Activated CD4-positive, alpha-beta T cell treated with anti-CD3 and anti-CD28 coated beads, Interleukin-2, amount 10 ng/mL, durations not matched to agents 24 days and 14 days (primary cell): ENCODE results near the gene PHLDA1. TPM values are rescaled to one million over a fixed set of nuclear protein-coding genes. Genes with fewer than 3 reads are reported as not detected.

ENCODE experiments used
- DNase-seq: peaks from one replicate; pipeline ENCODE4 v3.0.0; 2022
- H3K27ac Mint-ChIP-seq: one replicate; pipeline ENCODE4 v1.8.0; 2022; ENCODE audit warnings: mild to moderate bottlenecking, mixed read lengths
- H3K27me3 Mint-ChIP-seq: one replicate; pipeline ENCODE4 v1.8.0; 2022; ENCODE audit warnings: mixed read lengths
- H3K36me3 Mint-ChIP-seq: one replicate; pipeline ENCODE4 v1.8.0; 2022; ENCODE audit warnings: low read depth, mild to moderate bottlenecking, mixed read lengths
- H3K4me1 Mint-ChIP-seq: one replicate; pipeline ENCODE4 v1.8.0; 2021; ENCODE audit warnings: mixed read lengths
- H3K4me3 Mint-ChIP-seq: one replicate; pipeline ENCODE4 v1.8.0; 2022; ENCODE audit warnings: mild to moderate bottlenecking, moderate library complexity, mixed read lengths
- H3K9me3 Mint-ChIP-seq: one replicate; pipeline ENCODE4 v1.8.0; 2021; ENCODE audit warnings: mixed read lengths
- intact Hi-C: fragments of 100-400 bp; cut with micrococcal nuclease; formaldehyde crosslinking; loops from one replicate; pipeline ENCODE4 v1.15.1; 2023
- total RNA-seq: library from RNA; stranded (reverse); gene quantifications from 2 replicates; pipeline ENCODE4 v1.2.3, GENCODE V29; 2022

Gene PHLDA1
- total RNA-seq, 1 donor from 2014 or later: 60.7 TPM

GRCh38 chr12:75982979-75983660 is 48.5 kb downstream of the PHLDA1 start:
- intact Hi-C loops: no loop called here
- no peaks in the 10 kb centered on the region for H3K27me3 Mint-ChIP-seq
- peaks cover 1% of the 10 kb centered on the region for H3K36me3 Mint-ChIP-seq
- H3K4me1 Mint-ChIP-seq: peaks cover 62% of the 10 kb centered on the region
- peaks cover 2% of the 10 kb centered on the region for H3K9me3 Mint-ChIP-seq
- H3K4me3 Mint-ChIP-seq: no peak overlapping the region
- DNase-seq: no peak
- H3K27ac Mint-ChIP-seq: peak overlapping the region; percentile 45

- no peaks in the 10 kb centered on the region for H3K36me3 Mint-ChIP-seq
- no peaks in the 10 kb centered on the region for H3K27me3 Mint-ChIP-seq
- H3K27ac Mint-ChIP-seq: no peak overlapping the region
- peaks cover 70% of the 10 kb centered on the region for H3K4me1 Mint-ChIP-seq
- no peak overlapping the region for H3K4me3 Mint-ChIP-seq
- intact Hi-C loops: no loop called here
- no peak for DNase-seq
- H3K9me3 Mint-ChIP-seq: no peaks in the 10 kb centered on the region
Observed at GRCh38 chr12:75982169-75982564, 49.4 kb downstream of the PHLDA1 start.

DNA sequence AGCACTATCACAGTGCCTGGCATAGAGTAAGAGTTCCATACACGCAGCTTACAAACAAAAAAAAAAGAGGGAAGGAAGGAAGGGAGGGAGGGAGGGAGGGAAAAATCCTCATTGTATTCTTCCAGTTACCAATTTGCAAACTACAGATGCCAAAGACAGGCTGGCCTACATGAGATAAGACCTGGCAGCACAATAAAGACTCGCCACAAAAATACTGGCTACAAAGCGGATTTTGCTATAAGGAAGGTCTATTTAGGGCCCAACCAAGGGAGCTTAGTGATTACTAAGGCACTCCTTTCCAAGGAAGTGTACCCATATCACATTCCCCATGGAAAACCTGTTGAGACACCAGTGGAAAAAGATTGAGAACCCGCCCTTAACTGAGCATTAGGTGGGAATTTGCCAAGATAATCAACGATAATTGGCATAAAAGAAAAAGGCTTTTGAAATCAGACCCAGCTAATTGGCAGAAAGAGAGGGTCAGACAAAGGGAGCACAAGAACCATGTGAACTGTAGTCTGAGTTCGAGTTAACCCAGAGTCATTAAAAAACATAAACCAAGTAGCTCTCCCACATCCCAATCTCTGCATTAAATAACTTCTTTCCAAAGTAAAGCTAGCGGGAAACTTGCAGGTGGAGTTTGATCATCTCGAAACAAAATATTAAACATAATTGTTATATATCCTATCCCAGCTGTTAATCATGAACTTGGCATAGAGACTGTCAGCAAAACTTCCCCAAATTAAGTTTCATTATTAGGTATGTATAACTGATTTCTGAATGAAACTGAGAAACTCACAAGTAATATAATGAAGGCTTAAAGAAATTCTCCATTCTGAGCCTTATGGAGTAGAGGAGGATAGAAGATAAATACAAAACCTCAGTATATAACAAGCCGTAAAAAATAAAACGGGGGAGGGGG is 50.1 kb downstream of the PHLDA1 start:
- Mint-ChIP-seq H3K4me3 (no peak overlapping the region), H3K4me1 (peaks cover 70% of the 10 kb centered on the region), H3K9me3 (no peaks in the 10 kb centered on the region)

DNA sequence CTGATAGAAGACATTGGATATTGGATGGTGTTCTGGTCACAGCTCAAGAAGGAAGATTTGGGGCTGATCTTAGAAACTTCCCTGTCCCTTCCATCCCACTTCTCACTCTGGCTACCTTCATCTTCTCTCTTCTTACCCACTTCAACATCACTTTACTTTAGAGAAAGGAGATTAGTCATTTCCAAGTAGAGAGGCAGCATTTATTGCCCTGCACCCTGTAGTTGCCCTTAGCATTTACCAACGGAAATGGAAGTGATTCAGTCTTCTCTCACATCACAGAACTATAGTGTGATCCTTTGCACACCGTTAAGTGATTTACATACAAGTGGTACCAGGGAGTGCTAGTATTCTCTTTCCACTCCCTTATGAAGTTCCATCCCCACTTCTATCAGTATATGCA is 52.4 kb downstream of the PHLDA1 start:
- Mint-ChIP-seq H3K27ac (peak overlapping the region; percentile 100), H3K36me3 (no peaks in the 10 kb centered on the region), H3K27me3 (no peaks in the 10 kb centered on the region), H3K4me1 (peaks cover 62% of the 10 kb centered on the region), H3K9me3 (peaks cover 10% of the 10 kb centered on the region), H3K4me3 (peak overlapping the region; percentile 63)
- peak; percentile 81 for DNase-seq
- intact Hi-C loops: loop anchor here (1.0 to 5.0 kb wide), 7 partner anchors 35 to 588 kb away; partner anchors contain the start of genes GLIPR1, GLIPR1L2 and NAP1L1

More for the DNA sequence above, 50.1 kb downstream of the PHLDA1 start:
- Mint-ChIP-seq H3K27me3 (no peaks in the 10 kb centered on the region), H3K36me3 (no peaks in the 10 kb centered on the region), H3K27ac (peak overlapping the region; percentile 45)
- no peak for DNase-seq
- intact Hi-C loops: no loop called here

- peak overlapping the region; percentile 69 for H3K4me3 Mint-ChIP-seq
- no peaks in the 10 kb centered on the region for H3K27me3 Mint-ChIP-seq
- H3K4me1 Mint-ChIP-seq: peaks cover 59% of the 10 kb centered on the region
- intact Hi-C loops: loop anchor here (1.0 to 5.0 kb wide), 16 partner anchors 9 to 587 kb away; partner anchors contain the start of genes GLIPR1, GLIPR1L2, NAP1L1 and PHLDA1
- H3K27ac Mint-ChIP-seq: peak overlapping the region; percentile 100
- DNase-seq: peak; percentile 74
- peaks cover 10% of the 10 kb centered on the region for H3K9me3 Mint-ChIP-seq
- H3K36me3 Mint-ChIP-seq: no peaks in the 10 kb centered on the region
Observed at GRCh38 chr12:75978677-75979076, 52.9 kb downstream of the PHLDA1 start.

GRCh38 chr12:75977952-75978671 is 53.5 kb downstream of the PHLDA1 start:
- Mint-ChIP-seq H3K9me3 (peaks cover 10% of the 10 kb centered on the region), H3K4me3 (peak overlapping the region; percentile 69), H3K27ac (peak overlapping the region; percentile 100), H3K36me3 (no peaks in the 10 kb centered on the region), H3K27me3 (no peaks in the 10 kb centered on the region), H3K4me1 (peaks cover 54% of the 10 kb centered on the region)
- intact Hi-C loops: loop anchor here (1.0 to 5.0 kb wide), 13 partner anchors 9 to 497 kb away; partner anchors contain the start of genes GLIPR1, NAP1L1 and PHLDA1
- DNase-seq: peak; percentile 94

- intact Hi-C loops: loop anchor here (5.0 kb wide), 2 partner anchors 255 to 450 kb away; no protein-coding TSS in a partner anchor
- peak overlapping the region; percentile 100 for H3K27ac Mint-ChIP-seq
- peaks cover 52% of the 10 kb centered on the region for H3K4me1 Mint-ChIP-seq
- H3K27me3 Mint-ChIP-seq: no peaks in the 10 kb centered on the region
- no peaks in the 10 kb centered on the region for H3K36me3 Mint-ChIP-seq
- peaks cover 10% of the 10 kb centered on the region for H3K9me3 Mint-ChIP-seq
- no peak for DNase-seq
- H3K4me3 Mint-ChIP-seq: peak overlapping the region; percentile 69
Observed at GRCh38 chr12:75977590-75977951, 54.0 kb downstream of the PHLDA1 start.

DNA sequence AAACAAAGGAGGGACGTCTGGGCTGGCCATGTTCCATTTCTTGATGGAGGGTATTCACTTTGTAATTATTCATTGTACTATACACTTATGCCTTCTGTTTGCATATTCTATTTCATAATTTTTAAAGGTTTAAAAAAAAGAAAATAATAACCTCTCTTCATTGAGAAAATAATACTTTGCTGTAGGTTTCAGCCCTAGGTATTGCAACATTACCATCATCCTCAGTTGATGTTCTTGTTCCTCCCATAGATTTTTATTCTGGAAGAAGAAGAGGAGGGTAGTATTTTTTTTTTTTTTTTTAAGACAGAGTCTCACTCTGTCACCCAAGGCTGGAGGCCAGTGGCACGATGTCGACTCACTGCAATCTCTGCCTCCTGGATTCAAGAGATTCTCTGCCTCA is 54.7 kb downstream of the PHLDA1 start:
- Mint-ChIP-seq H3K4me3 (peak overlapping the region; percentile 69), H3K27ac (peak overlapping the region; percentile 100), H3K27me3 (no peaks in the 10 kb centered on the region), H3K9me3 (peaks cover 10% of the 10 kb centered on the region), H3K4me1 (peaks cover 48% of the 10 kb centered on the region), H3K36me3 (no peaks in the 10 kb centered on the region)
- intact Hi-C loops: loop anchor here (5.0 kb wide), 2 partner anchors 255 to 450 kb away; no protein-coding TSS in a partner anchor
- DNase-seq: no peak

DNA sequence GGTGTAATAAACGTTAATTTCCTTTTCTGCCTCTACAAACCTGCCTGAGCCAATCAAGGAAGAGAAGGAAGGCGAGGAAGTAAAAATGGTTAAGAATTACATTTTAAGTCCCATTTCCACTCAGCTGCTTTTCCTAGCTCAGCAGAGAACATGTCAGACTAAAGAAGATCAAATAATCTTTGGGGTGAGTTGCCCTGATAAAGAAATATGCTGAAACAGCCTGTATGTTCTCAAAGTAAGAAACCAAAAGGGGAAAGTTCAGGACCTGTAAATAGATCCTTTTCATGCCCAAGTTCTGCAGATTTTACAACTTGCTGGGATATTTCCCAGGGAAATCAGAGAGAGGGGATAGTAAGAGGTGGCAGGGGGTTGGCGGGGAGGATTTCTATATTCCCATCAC is 55.5 kb downstream of the PHLDA1 start:
- Mint-ChIP-seq H3K4me3 (no peak overlapping the region), H3K4me1 (peaks cover 44% of the 10 kb centered on the region), H3K27ac (peak overlapping the region; percentile 78), H3K27me3 (no peaks in the 10 kb centered on the region), H3K9me3 (peaks cover 14% of the 10 kb centered on the region), H3K36me3 (peaks cover 2% of the 10 kb centered on the region)
- intact Hi-C loops: loop anchor here (5.0 kb wide), 2 partner anchors 254 to 449 kb away; no protein-coding TSS in a partner anchor
- DNase-seq: no peak

DNA sequence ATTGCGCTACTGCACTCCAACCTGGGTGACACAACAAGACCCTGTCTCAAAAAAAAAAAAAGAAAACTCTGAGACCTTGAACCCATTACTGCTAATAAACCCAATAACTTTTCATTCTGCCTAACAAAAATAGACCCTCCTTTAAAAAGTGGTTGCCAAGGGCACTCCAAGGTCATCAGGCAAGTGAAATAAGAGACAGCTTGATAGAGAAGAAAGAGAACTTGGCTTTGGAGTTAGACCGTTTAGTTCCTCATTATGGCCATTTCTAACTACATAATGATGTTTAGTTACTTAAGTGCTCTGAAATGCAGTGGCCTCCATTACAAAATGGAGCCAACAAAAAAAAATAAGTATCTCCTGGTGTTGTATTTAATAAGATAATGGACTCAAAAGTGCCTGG is 55.9 kb downstream of the PHLDA1 start:
- H3K4me3 Mint-ChIP-seq: no peak overlapping the region
- H3K27me3 Mint-ChIP-seq: no peaks in the 10 kb centered on the region
- DNase-seq: no peak
- peak overlapping the region; percentile 78 for H3K27ac Mint-ChIP-seq
- intact Hi-C loops: loop anchor here (5.0 kb wide), 2 partner anchors 253 to 448 kb away; no protein-coding TSS in a partner anchor
- H3K9me3 Mint-ChIP-seq: peaks cover 14% of the 10 kb centered on the region
- peaks cover 2% of the 10 kb centered on the region for H3K36me3 Mint-ChIP-seq
- H3K4me1 Mint-ChIP-seq: peaks cover 40% of the 10 kb centered on the region

Other genes starting within 250 kb of the PHLDA1 start
- gene NAP1L1, start 52.9 kb upstream of the PHLDA1 start, total RNA-seq: 652 and 689 TPM in 2 replicates